Lower leg skin (tissue), 4 donors: Measurements from ENCODE around the gene NIPSNAP3A. TPM values are rescaled to one million over a fixed set of nuclear protein-coding genes. Genes with fewer than 3 reads are reported as not detected.

Experiments used
- DNase-seq, 2 donors: peaks; one replicate each; pipeline ENCODE4 v3.0.0-alpha.2; 2019; ENCODE audit warnings: low spot score in 2 of 2
- H3K4me3 ChIP-seq: fragments of 200-600 bp; sonication (generic); 2 replicates; pipeline ENCODE4 v1.5.1; 2017; ENCODE audit warnings: mild to moderate bottlenecking, low read depth; ENCODE audit not compliant: poor library complexity, severe bottlenecking
- POLR2A ChIP-seq, 2 donors: fragments of 450-650 bp; IDR thresholded peaks; one replicate each; pipeline ENCODE4 v1.6.1; 2016 to 2017; ENCODE audit warnings: antibody characterized with exemption in 2 of 2, mild to moderate bottlenecking in 1 of 2, moderate library complexity in 1 of 2
- WGBS, 2 donors: methylation state at CpG; one replicate each; pipeline ENCODE4 v1.1.5; 2018; 5-methylcytosine and 5-hydroxymethylcytosine counted together
- intact Hi-C: fragments of 100-400 bp; cut with DNase I; formaldehyde crosslinking; loops from one replicate; pipeline ENCODE4 v1.15.0; 2023; ENCODE audit warnings: low total_unique reads
- total RNA-seq, 4 donors: library from RNA; depleted of rRNA; stranded (reverse); fragments of >200 nt; gene quantifications; one replicate each; pipeline ENCODE4 v1.1.0, GENCODE V29; 2016
- TF ChIP-seq, protein P1 (sequence below), 3 donors: fragments of 450-650 bp; IDR thresholded peaks; one replicate each; pipeline ENCODE4 v1.5.1; 2016; ENCODE audit warnings: antibody characterized with exemption in 3 of 3, mild to moderate bottlenecking in 3 of 3, moderate library complexity in 2 of 3

NIPSNAP3A gene
- total RNA-seq, 4 donors from 2014 or later: 22.0 to 30.1 (median 26.0) TPM

DNA sequence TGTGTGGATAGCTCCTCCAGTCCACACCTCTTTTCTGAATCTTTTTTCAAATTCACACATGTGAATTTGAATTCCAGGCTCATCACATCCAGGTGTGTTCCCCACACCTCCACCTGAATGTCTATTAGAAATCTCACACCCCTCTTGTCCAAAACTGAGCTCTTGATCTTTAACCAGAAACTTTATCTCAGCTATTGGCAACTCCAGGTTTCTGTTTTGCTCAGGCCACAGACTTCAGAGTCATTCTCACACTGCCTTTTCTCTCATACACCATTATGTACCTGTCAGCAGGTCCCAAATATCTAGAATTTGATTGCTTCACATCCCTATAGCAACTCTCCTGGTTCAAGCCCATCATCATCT is 28.1 kb downstream of the NIPSNAP3A start:
- TF ChIP-seq, protein P1, sequence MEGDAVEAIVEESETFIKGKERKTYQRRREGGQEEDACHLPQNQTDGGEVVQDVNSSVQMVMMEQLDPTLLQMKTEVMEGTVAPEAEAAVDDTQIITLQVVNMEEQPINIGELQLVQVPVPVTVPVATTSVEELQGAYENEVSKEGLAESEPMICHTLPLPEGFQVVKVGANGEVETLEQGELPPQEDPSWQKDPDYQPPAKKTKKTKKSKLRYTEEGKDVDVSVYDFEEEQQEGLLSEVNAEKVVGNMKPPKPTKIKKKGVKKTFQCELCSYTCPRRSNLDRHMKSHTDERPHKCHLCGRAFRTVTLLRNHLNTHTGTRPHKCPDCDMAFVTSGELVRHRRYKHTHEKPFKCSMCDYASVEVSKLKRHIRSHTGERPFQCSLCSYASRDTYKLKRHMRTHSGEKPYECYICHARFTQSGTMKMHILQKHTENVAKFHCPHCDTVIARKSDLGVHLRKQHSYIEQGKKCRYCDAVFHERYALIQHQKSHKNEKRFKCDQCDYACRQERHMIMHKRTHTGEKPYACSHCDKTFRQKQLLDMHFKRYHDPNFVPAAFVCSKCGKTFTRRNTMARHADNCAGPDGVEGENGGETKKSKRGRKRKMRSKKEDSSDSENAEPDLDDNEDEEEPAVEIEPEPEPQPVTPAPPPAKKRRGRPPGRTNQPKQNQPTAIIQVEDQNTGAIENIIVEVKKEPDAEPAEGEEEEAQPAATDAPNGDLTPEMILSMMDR (IDR thresholded peaks at IDR 0.05): no peak
- no peak for TF ChIP-seq POLR2A (IDR thresholded peaks at IDR 0.05)
- intact Hi-C loops: no loop called here
- H3K4me3 ChIP-seq: no peak overlapping the region
- DNase-seq: no peak

DNA sequence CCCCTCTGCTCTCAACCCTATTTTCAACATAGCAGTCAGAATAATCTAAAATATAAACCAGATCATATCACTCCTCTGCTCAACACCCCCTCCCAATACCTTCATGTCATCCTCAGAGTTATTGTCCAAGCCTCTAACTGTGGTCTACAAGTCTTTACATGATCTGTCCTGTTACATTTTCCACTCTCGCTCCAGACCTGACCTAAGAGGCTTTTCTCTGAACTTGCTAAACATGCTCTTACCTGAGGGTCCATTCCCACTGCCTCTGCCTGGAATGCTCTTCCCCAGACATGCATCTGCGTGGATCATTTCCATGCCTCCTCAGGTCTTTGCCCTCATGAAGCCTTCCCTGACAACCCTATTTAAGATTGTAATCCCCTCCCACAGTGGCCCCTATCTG is 28.5 kb downstream of the NIPSNAP3A start:
- no peak for DNase-seq
- no peak for TF ChIP-seq POLR2A (IDR thresholded peaks at IDR 0.05)
- TF ChIP-seq, protein P1 (IDR thresholded peaks at IDR 0.05): no peak
- intact Hi-C loops: no loop called here
- H3K4me3 ChIP-seq: no peak overlapping the region
- 86 to 98% methylated on average over 2 of the region's 2 CpGs for WGBS, 2 donors

DNA sequence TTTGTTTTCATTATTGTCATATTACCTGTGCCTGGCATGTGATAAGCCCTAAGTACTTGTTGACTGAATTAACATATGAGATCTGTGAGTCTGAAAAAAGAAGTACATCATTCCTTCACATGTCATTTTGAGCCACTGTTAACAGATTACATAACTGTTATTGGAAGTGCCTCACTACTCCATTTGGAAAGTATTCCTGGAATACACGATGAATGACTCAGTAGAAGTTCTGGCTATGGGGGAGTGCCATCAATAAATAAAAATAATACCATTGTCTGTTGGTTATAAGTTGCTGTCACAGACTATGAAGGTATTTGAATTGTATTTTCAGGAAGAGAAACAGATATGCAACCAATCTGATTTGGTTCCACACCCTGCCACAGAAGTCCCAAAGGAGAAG is 29.3 kb downstream of the NIPSNAP3A start:
- 23 to 31% methylated on average over 1 of the region's 1 CpG for WGBS, 2 donors

DNA sequence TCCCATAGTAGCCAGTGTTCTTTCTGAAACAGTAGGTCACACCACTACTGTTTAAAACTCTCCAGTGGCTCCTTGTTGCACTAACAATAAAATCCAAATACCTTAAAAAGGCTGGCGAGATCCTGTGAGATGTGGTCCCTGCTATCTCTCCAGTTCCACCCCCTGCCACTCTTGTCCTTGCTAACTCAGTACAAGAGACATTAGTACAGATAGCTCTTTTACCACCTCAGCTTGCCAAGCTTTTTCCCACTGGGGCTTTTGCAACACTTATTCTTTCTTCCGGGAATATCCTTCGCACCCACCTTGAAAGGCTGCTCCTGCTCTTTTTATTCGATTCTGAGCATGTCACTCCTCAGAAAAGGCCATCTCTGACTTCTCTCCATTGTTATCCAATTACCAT is 31.3 kb downstream of the NIPSNAP3A start:
- TF ChIP-seq POLR2A (IDR thresholded peaks at IDR 0.05): no peak
- no peak overlapping the region for H3K4me3 ChIP-seq
- WGBS, 2 donors: 92 to 95% methylated on average over 4 of the region's 4 CpGs
- intact Hi-C loops: no loop called here
- DNase-seq: no peak

More for the DNA sequence above, 29.3 kb downstream of the NIPSNAP3A start:
- intact Hi-C loops: no loop called here
- H3K4me3 ChIP-seq: no peak overlapping the region
- no peak for DNase-seq
- TF ChIP-seq, protein P1 (IDR thresholded peaks at IDR 0.05): no peak
- no peak for TF ChIP-seq POLR2A (IDR thresholded peaks at IDR 0.05)

DNA sequence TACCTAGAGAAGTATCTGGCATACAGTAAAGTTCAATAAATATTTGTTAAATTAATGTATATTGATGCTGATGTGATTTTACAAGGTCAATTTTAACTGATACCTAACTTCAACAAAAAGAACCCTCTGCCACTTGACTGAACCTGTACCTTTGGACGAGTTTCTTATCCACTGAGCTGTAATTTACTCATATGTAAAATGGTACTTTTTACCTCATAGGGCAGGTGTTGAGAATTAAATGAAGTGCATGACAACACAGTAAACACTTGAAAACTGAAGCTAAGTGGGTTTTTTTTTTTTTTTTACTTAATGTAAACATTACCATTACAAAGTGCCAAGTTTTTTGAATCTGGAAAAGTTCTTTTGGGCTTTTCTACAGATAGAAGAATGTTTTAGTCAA is 31.9 kb downstream of the NIPSNAP3A start:
- no peak overlapping the region for H3K4me3 ChIP-seq
- 61 to 63% methylated on average over 1 of the region's 1 CpG for WGBS, 2 donors
- TF ChIP-seq POLR2A (IDR thresholded peaks at IDR 0.05): no peak
- TF ChIP-seq, protein P1 (IDR thresholded peaks at IDR 0.05): no peak
- intact Hi-C loops: no loop called here
- no peak for DNase-seq

DNA sequence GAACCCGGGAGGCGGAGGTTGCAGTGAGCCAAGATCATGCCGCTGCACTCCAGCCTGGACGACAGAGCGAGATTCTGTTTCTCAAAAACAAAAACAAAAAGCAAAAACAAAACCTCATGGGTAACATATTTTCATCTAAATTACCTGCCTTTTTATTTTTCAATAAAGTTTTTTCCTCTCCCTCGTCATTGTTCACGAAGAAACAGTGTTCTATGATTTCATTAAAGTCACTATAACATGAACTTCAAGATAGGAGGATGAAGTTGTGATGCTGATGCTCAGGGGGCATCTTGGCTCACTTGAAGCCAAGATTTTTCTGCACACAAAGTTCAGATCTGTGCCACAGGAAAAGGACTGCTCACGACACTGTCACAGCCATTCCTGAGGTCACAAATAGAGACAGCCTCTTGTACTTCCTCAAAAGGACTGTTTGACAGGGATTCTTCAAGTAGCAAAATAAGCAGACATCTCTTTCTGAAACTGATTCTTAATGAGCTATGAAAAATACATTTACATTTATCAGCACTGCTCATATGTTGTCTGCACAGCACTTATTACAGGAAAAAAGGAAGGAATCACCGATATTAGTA is 32.6 kb downstream of the NIPSNAP3A start:
- TF ChIP-seq, protein P1 (IDR thresholded peaks at IDR 0.05): no peak
- no peak for TF ChIP-seq POLR2A (IDR thresholded peaks at IDR 0.05)
- 90% methylated on average over 9 of the region's 9 CpGs for WGBS, 2 donors
- no peak overlapping the region for H3K4me3 ChIP-seq
- no peak for DNase-seq
- intact Hi-C loops: no loop called here
